Stimulated activated CD8-positive, alpha-beta memory T cell treated with anti-CD3 and anti-CD28 coated beads, Interleukin-2, amount 100 ng/mL, for 1 hour (primary cell): ENCODE data around the gene SLC25A11.
A peak's percentile ranks its signal among the peaks of the same experiment; 100 is the strongest.

ENCODE experiments used
- DNase-seq, 2 donors: peaks; one replicate each; pipeline ENCODE4 v3.0.0-alpha.2; 2020; ENCODE audit warnings: low read depth in 2 of 2

SLC25A11 gene, protein sequence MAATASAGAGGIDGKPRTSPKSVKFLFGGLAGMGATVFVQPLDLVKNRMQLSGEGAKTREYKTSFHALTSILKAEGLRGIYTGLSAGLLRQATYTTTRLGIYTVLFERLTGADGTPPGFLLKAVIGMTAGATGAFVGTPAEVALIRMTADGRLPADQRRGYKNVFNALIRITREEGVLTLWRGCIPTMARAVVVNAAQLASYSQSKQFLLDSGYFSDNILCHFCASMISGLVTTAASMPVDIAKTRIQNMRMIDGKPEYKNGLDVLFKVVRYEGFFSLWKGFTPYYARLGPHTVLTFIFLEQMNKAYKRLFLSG

GRCh38 chr17:4939796-4940554 is at the start of gene SLC25A11, which contains the start of gene RNF167:
Gene SLC25A11, minus strand, starts transcription at chr17:4940046. Its CDS starts 136 bp downstream, at chr17:4939910.
Gene RNF167, plus strand, starts transcription at chr17:4940268. Its CDS starts 642 bp downstream, at chr17:4940910.
- peak; percentile 88 to 89 for DNase-seq

DNA sequence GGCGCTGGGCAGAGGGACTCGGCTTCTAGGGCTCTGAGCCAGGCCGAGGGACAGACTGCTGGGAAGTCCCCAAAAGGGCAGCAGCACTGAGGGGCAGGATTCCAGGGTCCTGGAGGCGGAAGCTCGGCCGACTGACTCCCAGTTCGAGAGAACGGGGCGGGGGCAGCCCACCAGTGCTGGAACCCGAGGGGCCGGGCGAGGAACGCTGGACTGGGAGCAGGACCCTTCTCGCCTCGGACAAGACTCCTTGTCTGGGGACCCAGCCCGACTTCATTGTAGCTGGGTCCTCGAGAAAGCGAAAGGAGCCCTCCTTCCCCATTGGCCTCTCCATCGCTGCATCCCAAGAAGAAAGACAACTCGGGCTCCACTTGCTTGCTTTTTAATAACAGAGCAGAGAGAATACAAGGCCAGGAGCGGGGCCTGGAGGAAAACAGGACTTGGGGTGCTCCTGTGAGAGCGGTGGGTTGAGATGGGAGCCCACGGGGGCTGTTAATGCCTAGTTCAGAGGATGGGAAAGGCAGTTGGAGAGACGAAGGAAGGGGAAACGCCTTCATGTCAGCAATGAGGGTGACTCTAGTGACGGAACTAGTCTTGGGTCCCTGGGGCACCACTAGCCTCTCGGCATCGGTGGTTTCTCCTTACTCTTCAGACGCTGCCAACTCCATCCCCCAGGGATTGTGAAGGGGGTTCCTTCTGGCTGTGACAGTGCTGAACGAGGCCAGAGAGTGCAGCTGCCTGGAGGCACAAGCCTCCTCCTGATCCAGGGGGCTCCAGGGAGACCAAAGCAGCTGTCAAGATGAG is 48.1 kb upstream of the SLC25A11 start:
- no peak for DNase-seq

DNA sequence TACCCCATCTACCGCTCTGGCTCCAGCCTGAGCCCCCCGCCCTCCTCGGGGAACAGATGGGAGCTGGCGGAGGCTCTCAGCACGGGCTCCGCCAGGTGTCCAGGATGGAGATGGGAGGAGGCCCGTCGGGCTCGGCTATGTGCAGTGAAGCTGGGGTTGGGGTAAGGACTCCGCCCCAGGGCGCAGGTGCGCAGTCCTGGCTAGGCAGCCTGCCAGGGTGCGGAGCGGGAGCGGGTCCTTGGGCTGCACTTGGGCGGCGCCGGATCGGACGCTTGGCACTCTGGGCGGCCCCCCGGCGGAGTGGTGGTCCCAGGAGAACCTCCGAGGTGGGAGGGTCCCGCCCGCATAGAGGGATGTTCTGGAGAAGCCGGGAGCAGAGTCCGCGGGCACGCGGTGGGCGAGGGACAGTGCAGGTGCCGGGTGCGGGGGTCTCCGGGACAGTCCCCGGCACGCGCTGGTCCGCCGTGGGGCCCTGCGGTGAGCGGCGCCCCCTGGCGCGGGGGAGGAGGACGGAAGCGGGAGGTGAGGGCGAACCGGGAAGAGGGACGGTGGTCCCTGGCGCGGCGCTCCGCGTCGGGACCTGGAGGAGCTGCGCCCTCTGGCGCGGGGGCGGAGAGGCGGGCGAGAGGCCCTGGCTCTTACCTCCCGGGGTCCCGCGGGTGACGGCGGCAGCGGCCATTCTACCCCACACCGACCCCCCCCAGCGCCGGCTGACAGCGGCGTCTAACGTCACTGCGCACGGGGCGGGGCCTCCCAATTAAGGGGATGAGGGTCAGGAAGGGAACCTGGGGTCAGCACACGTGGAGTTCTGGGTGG is 47.3 kb upstream of the SLC25A11 start, which contains the start of gene CAMTA2:
Gene CAMTA2 (minus strand): TSS at position 725 of the 816 bp plus-strand sequence. CDS start 1,453 bp downstream, outside the sequence.
- DNase-seq = peak; percentile 78 to 79

DNA sequence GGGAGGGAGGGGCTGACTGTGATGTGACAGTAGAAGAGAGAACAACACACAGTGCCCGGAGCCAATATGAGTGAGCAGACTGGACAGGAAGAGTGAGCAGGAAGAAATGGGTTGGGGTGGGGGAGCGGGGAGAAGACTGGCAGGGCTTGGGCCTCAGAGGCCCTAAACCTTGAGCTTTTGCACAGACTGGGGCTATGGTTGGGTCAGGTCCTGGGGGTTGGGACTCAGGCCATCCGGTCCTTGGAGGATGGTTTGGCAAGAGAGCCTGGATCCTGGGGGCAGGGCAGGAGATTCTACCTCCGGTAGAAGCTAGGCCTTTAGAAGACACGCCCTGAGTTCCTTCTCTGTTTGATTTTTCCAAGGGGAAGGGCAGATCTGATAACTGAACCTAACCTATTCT is 46.6 kb upstream of the SLC25A11 start:
- no peak for DNase-seq

GRCh38 chr17:4982305-4982704 is 42.5 kb upstream of the SLC25A11 start:
- DNase-seq = no peak

DNA sequence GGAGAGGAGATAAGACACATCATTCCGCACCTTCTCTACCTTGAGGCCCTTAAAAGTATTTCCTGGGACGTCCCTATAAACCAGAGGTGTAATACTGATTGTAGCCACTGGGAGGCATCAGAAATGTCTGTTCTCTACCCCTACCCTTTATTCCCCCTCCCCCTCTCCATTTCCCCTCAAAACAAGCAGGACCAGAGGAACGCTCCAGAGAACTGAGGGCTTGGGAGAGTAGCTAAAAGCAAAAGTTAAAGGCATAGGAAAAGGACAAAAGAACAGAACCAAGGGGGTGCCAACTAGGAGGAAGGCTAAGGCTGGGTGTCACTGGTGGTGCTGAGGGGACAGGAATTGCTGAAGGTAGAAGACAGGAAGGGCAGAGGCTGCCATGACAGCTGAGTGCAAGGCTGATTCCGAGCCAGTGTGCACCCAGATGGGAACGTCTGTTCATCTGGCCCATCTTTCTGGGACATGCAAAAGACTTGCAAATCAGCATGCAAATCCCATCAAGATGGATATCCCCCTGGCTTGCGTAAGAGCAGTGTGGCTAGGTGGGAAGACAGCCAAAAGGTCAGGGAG is 40.9 kb upstream of the SLC25A11 start:
- DNase-seq = no peak

DNA sequence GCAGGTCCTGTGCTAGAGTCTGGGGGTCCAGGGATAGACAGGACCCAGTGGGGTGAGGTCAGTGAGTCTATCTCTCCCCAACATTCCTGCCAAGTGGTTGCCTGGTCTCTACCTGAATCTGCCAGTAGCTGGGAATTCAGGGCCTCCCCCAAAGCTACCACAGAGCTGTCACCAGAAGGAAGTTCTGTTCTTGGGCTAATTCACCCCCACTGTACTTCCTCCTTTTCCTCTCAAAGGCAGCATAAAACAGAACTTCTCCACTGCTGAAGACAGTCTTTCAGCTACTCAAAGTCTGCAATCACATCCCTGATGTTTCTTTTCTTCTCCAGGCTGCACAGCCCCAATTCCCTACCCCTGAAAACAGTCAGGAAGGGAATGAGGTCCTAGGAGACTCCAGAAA is 38.9 kb upstream of the SLC25A11 start:
- no peak for DNase-seq

- DNase-seq = no peak
Measured at GRCh38 chr17:4974115-4974670, 34.3 kb upstream of the SLC25A11 start.

- no peak for DNase-seq
Measured at GRCh38 chr17:4973256-4974114, 33.6 kb upstream of the SLC25A11 start.

- no peak for DNase-seq
Measured at GRCh38 chr17:4972752-4973151, 32.9 kb upstream of the SLC25A11 start.

DNA sequence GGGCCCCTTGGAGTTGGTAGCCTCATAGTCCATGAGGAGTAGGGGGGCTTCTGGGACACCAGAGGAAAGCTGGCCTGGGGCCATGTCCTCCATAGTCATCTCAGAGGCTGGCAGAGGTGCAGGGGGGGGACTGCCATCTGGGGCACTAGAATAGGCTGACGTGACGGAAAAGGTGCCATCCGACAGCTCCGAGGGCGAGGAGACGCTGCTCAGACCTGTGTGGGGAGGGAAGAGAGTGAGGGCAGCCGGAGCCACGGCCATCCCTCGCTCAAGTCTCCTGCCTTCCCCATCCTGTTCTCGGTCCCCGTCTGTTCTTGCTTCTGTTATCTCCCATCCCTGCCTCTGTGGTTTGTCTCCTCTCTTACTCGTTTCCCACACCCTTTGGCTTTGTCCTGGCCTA is 32.5 kb upstream of the SLC25A11 start:
- no peak for DNase-seq

DNA sequence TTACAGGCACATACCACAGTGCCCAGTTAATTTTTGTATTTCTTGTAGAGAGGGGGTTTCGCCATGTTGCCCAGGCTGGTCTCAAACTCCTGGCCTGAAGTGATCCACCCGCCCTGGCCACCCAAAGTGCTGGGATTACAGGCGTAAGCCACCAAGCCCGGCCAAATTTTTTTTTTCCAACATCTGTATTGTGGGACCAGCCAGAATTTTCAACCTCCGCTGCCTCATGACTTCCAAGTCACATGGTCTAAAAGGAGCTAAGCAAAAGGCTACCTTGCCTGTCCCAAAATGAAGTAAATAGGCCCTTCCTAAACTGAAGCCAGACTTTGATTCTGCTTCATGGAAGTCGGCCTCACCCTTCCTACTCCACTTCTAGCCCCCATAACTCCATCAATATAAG is 32.0 kb upstream of the SLC25A11 start:
- no peak for DNase-seq

- DNase-seq = no peak
Measured at GRCh38 chr17:4970273-4970672, 30.4 kb upstream of the SLC25A11 start.

- no peak for DNase-seq
Measured at GRCh38 chr17:4969551-4970173, 29.8 kb upstream of the SLC25A11 start.

DNA sequence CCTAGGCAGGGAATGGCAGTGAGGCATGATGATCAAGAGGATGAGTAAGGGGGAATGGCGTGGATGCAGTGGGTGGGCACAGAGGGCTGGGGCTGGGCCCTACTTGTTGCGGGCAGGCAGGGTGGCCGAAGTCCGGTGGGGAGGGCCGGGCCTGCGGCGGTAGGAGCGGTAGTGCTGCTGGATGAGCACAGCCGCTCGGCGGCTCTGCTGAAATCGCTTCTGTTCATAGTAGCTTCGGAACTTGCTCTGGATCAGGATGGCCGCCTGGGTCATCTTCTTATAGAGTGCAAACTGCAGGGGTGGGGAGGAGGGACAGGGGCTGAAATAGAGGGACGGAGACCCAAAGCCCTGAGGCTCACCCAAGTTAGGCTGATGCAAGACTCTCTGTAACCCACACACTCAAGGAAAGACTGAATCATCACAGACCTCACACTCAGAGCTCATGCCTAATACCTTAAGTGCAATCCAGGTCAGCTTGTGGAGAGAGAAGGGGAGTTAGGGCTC is 29.3 kb upstream of the SLC25A11 start:
- no peak for DNase-seq

DNA sequence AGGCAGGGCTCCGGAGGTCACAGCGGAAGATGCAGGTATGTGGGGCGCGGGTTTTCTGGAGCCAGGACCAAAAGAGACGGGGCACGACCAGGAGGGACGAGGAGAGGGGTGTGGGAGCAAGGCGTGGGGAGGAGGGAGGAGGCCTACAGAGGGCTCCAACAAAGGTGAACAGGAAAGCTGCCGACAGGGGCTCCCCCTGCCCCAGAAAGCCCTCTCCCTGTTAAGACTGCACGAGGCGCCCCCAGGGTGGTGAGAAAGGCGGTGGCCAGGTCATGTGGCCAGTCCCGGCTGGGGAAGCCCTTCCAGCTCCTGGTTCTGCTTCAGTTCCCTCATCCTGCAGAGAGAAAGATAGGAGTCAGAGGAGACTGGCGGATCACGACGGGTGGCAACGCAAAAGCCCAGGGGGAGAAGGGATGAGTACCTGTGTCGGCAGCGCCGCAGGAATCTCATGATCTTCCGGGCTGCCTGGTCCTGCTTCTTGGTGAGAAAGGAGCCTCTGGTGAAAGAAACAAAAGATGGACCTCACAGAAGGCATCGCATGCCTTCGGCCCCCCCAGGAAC is 28.7 kb upstream of the SLC25A11 start:
- no peak for DNase-seq

DNA sequence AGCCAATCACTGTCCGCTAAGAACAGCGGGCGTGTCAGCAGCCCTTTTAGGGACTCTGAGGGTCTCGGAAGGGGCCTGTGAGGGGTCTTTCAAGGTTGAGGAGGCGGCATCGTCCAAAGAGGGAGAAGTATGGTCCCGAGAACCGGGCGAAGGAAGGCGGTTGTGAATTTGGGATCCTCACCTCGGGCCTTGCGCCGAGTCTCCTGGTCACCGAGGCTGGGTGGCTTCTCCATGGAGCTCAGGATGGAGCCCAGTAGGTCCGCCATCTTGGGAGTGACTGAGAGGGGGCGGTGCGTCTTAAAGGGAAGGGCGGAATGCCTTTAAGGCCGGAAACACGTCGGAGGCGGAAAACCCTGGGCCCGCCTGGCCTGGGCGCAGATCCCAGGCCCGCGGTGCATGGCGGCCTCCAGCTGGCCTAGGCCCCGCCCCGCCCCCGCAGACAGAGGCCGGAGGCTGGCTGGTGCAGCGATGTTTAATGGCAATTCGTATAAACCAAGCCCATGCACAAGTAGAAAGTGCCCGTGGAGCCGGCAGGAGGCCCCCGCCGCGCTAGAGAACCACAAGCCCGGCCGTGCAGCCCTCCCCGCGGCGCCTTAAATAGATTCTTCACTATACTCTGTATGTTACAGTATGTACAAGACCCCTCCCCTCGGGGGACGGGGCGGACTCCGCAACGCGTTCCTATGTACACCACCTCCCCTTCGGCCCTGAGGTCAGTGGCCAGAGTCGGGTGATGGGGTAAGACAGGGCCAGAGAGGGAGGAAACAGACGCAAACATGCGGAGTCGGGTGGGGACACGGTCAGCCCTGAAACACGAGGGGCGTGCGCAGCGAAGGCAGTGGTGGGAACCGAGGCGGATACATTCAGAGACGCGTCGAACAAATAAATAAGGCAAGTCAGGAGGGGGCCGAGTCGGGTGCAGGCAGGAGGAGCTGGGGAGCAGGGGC is 28.0 kb upstream of the SLC25A11 start, which contains the start of gene SPAG7:
Gene SPAG7 (minus strand): TSS at position 279 of the 947 bp plus-strand sequence. CDS start 13 bp downstream, at position 266.
- DNase-seq = peak; percentile 83 to 87
